Activated effector memory CD4-positive, alpha-beta T cell treated with anti-CD3 and anti-CD28 coated beads, Interleukin-2, amount 50 U/mL, for 16 hours (primary cell): ENCODE data around the gene ADAT3.

Source experiments
- DNase-seq: peaks from one replicate; pipeline ENCODE4 v3.0.0-alpha.2; 2020

ADAT3 gene

DNA sequence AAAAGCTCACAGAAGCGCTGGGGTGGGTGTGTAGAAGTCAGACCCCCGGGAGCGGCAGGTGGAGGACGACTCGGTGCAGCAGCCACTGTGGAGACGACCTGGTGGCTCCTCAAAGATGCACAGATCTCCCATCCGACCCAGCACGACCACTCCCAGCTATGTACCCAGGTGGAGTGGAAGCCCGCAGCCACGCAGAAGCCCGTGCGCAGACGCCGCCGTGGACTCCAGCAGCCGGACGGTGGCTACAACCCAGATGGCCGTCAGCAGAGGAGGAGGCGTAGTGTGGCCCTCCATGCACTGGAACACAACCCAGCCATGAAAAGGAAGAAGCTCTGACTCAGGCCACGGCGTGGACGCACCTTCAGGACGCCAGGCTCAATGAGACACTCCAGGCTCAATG lies 57.5 kb downstream of the ADAT3 start:
- DNase-seq: no peak
